DMS79 treated with DMSO at 0.1 percent for 48 hours (cell line): Measurements from ENCODE around the gene TPBGL.

Source experiments
- DNase-seq: peaks from one replicate; lab custom pipeline; 2025; lab: John Stamatoyannopoulos, UW

Gene TPBGL

GRCh38 chr11:75208446-75208845, 32.1 kb upstream of the TPBGL start:
- DNase-seq, result no peak

- no peak for DNase-seq
Observed at GRCh38 chr11:75212411-75212810, 28.2 kb upstream of the TPBGL start.

- DNase-seq, result peak; percentile 65
Observed at GRCh38 chr11:75214411-75214821, 26.2 kb upstream of the TPBGL start.

GRCh38 chr11:75214843-75215242, 25.7 kb upstream of the TPBGL start:
- no peak for DNase-seq

- no peak for DNase-seq
Observed at GRCh38 chr11:75219869-75220268, 20.7 kb upstream of the TPBGL start.

- DNase-seq, result peak; percentile 30
Observed at GRCh38 chr11:75223954-75224643, 16.5 kb upstream of the TPBGL start.

- DNase-seq, result no peak
Observed at GRCh38 chr11:75225794-75226193, 14.8 kb upstream of the TPBGL start.

GRCh38 chr11:75229466-75229865, 11.1 kb upstream of the TPBGL start:
- DNase-seq, result no peak

GRCh38 chr11:75230621-75231020, 10.0 kb upstream of the TPBGL start:
- no peak for DNase-seq

GRCh38 chr11:75233754-75234172, 6.8 kb upstream of the TPBGL start:
- no peak for DNase-seq

- DNase-seq, result no peak
Observed at GRCh38 chr11:75236062-75236461, 4.5 kb upstream of the TPBGL start.

GRCh38 chr11:75237050-75237449, 3.5 kb upstream of the TPBGL start:
- peak; percentile 95 for DNase-seq

- no peak for DNase-seq
Observed at GRCh38 chr11:75238595-75239440, 1.8 kb upstream of the TPBGL start.

- DNase-seq, result no peak
Observed at GRCh38 chr11:75239531-75240290, 863 bp upstream of the TPBGL start.

GRCh38 chr11:75241036-75241905, 697 bp downstream of the TPBGL start:
- peak; percentile 82 for DNase-seq

GRCh38 chr11:75241906-75242644, 1.5 kb downstream of the TPBGL start:
- no peak for DNase-seq

GRCh38 chr11:75242722-75243600, 2.4 kb downstream of the TPBGL start:
- DNase-seq, result no peak

- DNase-seq, result no peak
Observed at GRCh38 chr11:75244052-75244814, 3.7 kb downstream of the TPBGL start.

- peak; percentile 60 for DNase-seq
Observed at GRCh38 chr11:75245356-75246005, 4.9 kb downstream of the TPBGL start.
